Measurements from ENCODE around the gene EBI3. TPM values are rescaled to one million over a fixed set of nuclear protein-coding genes. Genes with fewer than 3 reads are reported as not detected.
A peak's percentile ranks its signal among the peaks of the same experiment; 100 is the strongest.
"Not testable (repeated sequence)": the region's sequence is repeated elsewhere in the genome, so short reads cannot be mapped to it uniquely, and the experiment has no call there.

EBI3 gene
- polyA plus RNA-seq, 4 donors, result 0.22 to 0.72 (median 0.36) TPM

DNA sequence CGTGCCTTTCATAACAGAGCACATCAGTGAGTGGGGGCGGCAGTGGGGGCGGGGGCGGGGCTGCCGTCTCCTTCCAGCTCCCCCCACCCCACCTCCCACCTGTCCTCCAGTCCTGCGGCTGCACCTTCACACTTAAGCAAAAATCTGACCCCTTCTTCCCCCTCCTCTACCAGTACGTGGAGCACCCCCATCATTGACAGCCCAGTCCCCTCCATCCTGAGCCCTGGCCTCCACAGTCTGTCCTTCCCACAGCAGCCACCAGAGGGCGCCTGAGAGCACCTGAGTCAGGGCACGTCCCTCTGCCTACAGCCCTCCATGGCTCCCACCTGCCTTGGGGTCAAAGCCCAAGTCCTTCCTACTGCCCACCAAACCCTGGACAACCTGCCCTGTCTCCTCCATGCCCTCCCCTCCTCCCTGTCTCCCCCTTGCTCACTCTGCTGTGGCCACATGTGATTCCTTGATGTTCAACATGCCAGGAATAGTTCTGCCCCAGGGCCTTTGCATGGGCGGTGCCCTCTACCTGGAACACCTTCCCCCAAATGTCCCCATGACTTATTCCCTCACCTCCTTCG, 4.0 kb downstream of the EBI3 start:
- DNase-seq (ENCODE audit: low read depth in 4 of 4, low spot score in 3 of 4), result no peak

DNA sequence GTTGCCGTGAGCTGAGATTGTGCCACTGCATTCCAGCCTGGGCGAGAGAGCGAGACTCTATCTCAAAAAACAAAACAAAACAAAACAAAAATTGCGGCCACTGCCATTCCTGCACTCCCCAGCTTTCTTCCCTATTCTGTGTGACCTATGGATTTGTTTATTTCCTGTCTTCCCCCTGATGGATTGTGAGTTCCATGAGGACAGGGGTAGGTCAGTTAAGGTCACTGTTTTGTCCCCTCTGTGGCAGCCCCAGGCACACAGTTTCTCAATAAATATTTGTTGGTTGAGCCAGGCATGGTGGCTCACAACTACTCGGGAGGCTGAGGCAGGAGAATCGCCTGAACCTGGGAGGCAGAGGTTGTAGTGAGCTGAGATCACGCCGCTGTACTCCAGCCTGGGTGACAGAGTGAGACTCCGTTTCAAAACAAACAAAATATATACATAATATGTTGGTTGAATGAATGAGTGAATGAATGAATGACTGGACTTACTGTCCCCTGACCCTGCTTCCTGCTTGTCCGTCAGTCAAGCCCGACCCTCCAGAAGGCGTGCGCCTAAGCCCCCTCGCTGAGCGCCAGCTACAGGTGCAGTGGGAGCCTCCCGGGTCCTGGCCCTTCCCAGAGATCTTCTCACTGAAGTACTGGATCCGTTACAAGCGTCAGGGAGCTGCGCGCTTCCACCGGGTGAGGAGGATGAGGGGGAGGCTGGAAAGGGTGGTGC, 5.0 kb downstream of the EBI3 start:
- DNase-seq (ENCODE audit: low read depth in 4 of 4, low spot score in 3 of 4), result no peak

DNA sequence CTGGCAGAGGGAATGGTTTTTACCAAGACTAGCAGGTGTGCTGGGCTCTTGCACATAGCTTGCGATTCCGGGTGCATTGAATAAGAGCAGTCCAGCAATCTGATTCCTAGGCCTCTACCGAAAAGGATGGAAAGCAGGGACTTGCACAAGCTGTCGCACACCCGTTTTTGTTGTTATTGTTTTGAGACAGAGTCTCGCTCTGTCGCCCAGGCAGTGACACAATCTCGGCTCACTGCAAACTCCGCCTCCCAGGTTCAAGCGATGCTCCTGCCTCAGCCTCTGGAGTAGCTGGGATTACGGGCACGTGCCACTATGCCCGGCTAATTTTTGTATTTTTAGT, 5.5 kb downstream of the EBI3 start:
- DNase-seq (ENCODE audit: low read depth in 4 of 4, low spot score in 3 of 4), result no peak

DNA sequence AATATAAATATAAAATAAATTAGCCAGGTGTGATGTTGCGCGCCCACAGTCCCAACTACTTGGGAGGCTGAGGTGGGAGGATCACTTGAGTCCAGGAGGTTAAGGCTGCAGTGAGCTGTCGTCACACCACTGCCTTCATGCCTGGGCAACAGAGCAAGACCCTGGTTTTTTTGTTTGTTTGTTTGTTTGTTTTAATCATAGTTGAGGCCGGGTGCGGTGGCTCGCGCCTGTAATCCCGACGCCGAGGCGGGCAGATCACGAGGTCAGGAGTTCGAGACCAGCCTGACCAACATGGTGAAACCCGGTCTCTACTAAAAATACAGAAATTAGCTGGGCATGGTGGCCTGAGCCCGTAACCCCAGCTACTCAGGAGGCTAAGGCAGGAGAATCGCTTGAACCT, 8.2 kb downstream of the EBI3 start:
- not testable (repeated sequence) for DNase-seq (ENCODE audit: low read depth in 4 of 4, low spot score in 3 of 4)

DNA sequence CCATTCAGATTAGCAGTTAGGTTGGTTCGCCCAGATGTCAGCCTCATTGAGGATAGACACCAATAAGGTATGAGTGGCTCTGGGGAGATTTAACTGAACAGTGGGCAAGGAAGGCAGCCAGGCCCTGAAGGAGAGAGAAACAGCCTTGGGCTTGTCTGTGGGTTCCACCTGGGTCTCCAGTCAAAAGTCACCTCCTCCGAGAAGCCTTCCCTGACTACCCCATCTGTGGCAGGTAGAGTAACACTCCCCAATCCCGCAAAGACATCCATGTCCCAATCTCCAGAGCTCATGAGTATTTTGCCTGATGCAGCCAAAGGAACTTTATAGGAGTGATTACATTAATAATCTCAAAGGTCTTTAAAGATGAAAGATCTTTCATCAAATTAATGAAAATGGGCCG, 9.5 kb downstream of the EBI3 start:
- DNase-seq (ENCODE audit: low read depth in 4 of 4, low spot score in 3 of 4), result no peak

DNA sequence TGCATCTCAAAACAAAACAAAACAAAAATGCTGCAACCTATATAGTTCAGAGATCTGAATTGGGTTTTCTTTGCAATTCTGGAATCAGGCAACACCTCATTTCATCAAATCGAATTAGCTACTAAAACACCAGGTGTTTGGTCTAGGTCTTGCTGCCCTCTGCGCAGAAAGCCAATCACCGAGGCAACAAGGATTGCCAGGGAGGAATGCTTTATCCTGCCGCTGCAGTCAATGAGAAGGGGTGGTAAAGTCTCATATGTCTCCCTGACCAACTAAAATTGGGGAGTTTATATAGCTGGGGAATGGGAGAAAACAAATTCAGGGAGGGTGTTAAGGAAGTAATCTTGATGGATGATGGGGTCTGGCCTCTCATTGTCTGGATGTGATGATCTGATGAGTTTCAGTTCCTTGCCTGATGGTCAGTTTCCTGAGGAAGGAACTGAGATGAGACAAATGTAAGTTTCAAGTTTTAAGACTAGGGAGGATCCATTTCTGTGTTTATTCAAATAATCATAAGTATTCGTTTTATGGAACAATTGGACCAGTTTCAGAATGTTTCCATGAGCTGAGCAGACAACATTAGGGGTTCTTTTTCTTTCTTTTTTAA, 12.6 kb downstream of the EBI3 start:
- DNase-seq (ENCODE audit: low read depth in 4 of 4, low spot score in 3 of 4), result no peak

DNA sequence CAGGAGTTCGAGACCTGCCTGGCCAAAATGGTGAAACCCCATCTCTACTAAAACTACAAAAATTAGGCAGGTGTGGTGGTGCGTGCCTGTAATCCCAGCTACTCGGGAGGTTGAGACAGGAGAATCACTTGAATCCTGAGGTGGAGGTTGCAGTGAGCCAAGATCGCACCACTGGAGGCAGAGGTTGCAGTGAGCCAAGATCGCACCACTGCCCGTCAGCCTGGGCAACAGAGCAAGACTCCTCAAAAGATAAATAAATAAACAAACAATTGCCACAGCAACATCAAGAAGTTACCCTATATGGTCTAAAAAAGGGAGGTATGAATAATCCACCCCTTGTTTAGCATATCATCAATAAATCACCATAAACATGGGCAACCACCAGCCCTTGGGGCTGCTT, 16.6 kb downstream of the EBI3 start:
- not testable (repeated sequence) for DNase-seq (ENCODE audit: low read depth in 4 of 4, low spot score in 3 of 4)

DNA sequence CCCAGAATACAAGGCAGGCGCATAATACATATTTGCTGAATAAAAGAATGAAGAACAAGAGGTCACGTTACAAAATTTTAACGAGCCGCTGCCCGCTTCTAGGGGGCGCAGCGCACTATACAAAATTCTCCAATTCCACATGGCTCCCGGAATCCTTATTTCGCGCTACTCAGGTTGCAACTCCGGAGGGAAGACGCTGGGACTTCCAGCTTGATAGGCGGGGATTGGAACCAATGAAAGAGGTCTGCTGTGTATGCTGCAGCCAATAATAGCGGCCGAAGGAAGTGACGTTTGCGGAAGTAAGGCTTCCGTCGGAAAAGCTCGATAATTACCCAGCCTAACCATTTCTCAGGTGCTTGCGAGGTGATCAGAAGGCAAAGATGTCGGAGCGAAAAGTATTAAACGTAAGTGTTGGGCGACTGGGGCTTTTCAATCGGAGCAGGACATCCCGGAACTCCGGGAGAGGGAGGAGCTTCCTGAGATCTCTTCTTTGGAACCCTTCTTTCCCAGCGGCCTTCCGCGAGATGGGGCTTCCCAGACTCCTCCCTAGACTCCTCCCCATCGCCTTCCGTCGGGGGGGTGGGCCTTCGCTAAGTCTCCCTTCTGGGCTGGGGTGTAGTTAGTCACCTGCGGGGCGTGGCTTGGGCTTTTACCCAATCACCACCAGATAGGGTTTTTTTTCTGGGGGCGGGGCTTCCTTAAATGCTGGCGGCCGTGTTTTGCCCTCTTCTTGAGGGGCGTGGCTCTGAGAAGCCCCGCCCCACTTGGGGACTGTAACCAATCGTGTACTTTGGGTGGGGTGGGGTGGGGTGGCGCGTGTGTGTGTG, 17.7 kb downstream of the EBI3 start, which contains the start of gene YJU2:
Gene YJU2, plus strand, starts transcription at position 314 of the 827 bp plus-strand sequence. Its CDS starts 67 bp downstream, at position 381.
- peak; percentile 98 to 99 (median 98) for DNase-seq (ENCODE audit: low read depth in 4 of 4, low spot score in 3 of 4)

DNA sequence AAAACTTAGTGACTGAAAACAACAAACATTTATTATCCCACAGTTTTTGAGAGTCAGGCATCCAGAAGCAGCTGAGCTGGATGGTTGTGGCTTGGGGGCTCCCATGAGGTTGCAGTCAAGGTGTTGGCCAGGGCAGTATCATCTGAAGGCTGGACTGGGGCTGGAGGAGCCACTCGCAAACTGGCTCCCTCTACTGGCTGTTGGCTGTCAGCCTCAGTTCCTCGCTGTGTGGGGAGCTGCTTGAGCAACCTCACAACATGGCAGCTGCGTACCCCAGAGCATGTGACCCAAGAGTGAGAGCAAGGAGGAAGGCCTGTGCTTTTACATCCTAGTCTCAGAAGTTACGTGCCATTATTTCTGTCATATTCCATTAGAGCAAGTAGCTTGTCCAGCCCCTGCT, 27.2 kb downstream of the EBI3 start:
- DNase-seq (ENCODE audit: low read depth in 4 of 4, low spot score in 3 of 4), result no peak

DNA sequence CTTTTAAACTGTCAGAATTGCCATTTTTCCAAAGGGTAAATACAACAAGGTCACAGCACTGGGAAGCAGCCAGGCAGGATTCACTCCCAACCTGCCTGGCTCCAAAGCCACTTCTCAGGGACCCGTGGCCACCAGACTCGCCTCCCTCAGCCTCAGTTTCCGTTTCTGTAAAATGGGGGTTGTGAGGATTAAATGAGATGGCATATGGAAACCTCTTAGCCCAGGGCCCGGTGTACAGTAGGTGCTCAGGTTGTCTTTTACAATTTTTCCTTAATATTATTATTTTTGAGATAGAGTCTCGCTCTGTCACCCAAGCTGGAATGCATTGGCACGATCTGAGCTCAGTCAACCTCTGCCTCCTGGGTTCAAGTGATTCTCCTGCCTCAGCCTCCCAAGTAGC, 27.7 kb downstream of the EBI3 start:
- no peak for DNase-seq (ENCODE audit: low read depth in 4 of 4, low spot score in 3 of 4)

DNA sequence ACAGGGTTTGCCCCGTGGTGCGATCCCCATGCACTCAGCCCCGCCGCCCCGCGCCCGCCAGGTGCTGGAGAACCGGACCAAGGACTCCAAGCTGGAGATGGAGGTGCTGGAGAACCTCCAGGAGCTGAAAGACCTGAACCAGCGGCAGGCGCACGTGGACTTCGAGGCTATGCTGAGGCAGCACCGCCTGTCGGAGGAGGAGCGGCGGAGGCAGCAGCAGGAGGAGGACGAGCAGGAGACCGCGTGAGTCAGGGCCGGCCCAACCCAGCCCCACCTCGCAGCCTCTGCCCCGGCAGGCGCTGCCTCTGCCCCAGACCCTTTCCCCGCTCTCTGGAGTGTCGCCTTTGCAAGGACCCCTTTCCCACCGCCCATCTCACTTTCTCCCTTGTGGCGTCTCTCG, 28.9 kb downstream of the EBI3 start:
- no peak for DNase-seq (ENCODE audit: low read depth in 4 of 4, low spot score in 3 of 4)

DNA sequence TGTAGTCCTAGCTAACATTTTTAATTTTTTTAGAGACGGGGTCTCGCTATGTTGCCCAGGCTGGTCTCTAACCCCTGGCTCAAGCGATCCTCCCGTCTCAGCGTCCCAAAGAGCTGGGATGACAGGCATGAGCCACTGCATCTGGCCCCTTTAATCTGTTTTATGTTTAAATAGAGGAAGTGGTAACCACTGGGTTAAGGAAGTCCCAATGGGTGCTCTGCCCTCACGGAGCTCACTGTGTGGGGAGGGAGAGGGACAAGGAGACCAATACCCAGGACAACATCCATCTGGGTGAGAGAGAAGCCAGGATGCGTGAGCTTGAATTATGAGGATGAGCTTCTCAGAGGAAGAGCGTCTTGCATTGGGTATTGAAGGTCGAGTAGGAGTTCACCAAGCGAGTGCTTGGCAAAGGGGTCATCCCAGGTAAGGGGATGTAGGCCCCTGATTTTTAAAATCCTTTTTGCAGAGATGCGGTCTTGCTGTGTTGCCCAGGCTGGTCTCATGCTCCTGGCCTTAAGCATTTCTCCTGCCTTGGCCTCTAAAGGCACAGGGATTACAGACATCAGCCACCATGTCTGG, 31.4 kb downstream of the EBI3 start:
- no peak for DNase-seq (ENCODE audit: low read depth in 4 of 4, low spot score in 3 of 4)

DNA sequence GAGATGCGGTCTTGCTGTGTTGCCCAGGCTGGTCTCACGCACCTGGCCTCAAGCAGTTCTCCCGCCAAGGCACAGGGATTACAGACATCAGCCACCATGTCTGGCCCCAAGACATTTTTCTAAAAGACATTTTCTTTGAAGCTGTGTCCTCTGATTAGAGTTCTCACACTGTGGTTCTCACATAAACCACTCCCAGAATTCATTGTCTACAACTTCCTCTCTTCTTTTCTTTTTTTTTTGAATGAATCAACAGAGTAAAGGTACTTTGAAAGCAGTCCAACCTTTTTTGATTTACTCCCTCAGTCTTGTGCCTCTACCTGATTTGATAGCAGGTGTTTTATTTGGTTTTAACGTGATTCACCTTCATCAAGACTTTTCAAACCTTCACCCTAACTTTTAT, 35.5 kb downstream of the EBI3 start:
- DNase-seq (ENCODE audit: low read depth in 4 of 4, low spot score in 3 of 4), result no peak

DNA sequence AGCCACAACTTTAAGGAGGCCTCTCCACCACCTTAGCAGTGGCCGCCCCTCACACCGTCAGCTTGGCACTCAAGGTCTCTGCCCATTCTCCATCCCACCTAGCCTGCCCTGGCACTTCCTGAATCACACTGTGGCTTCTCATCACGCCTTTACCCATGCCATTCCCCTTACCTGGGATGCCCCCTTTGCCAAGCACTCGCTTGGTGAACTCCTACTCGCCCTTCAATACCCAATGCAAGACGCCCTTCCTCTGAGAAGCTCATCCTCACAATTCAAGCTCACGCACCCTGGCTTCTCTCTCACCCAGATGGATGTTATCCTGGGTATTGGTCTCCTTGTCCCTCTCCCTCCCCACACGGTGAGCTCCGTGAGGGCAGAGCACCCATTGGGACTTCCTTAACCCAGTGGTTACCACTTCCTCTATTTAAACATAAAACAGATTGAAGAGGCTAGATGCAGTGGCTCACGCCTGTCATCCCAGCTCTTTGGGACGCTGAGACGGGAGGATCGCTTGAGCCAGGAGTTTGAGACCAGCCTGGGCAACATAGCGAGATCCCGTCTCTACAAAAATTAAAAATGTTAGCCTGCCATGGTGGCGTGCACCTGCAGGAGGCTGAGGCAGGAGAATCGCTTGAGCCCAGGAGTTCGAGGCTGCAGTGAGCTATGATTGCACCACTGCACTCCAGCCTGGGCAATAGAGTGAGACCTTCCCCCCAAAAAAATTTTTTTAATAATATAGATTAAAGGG, 37.1 kb downstream of the EBI3 start:
- DNase-seq (ENCODE audit: low read depth in 4 of 4, low spot score in 3 of 4), result no peak

DNA sequence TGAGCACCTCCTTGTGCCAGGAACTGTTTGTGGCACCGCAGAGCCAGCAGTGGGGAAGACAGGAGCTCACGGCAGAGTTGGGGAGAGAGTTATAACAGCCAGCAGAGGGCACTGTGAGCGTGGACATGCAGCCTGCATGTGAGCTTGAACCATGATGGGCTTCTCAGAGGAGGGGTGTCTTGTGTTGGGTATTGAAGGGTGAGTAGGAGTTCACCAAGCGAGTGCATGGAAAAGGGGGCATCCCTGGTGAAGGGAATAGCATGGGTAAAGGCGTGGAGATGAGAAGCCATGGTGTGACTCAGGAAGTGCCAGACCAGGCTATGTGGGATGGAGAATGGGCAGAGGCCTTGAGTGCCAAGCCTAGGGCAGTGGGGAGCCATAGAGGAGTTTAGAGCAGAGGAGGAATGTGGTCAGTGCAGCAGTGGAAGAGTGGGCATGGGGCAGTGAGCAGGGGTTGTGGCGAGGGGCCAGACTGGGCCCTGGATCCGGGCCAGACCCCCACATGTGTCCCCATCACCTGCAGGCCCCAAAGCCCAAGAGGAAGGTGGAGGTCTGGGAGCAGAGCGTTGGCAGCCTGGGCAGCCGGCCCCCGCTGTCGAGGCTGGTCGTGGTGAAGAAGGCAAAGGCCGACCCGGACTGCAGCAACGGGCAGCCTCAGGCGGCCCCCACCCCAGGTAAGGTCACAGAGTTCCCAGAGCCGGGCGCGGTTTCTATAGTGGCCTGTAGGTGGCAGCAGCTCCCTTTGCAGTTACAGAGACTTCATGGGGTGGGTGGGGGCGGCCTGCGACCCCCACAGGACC, 38.0 kb downstream of the EBI3 start:
- DNase-seq (ENCODE audit: low read depth in 4 of 4, low spot score in 3 of 4), result no peak

DNA sequence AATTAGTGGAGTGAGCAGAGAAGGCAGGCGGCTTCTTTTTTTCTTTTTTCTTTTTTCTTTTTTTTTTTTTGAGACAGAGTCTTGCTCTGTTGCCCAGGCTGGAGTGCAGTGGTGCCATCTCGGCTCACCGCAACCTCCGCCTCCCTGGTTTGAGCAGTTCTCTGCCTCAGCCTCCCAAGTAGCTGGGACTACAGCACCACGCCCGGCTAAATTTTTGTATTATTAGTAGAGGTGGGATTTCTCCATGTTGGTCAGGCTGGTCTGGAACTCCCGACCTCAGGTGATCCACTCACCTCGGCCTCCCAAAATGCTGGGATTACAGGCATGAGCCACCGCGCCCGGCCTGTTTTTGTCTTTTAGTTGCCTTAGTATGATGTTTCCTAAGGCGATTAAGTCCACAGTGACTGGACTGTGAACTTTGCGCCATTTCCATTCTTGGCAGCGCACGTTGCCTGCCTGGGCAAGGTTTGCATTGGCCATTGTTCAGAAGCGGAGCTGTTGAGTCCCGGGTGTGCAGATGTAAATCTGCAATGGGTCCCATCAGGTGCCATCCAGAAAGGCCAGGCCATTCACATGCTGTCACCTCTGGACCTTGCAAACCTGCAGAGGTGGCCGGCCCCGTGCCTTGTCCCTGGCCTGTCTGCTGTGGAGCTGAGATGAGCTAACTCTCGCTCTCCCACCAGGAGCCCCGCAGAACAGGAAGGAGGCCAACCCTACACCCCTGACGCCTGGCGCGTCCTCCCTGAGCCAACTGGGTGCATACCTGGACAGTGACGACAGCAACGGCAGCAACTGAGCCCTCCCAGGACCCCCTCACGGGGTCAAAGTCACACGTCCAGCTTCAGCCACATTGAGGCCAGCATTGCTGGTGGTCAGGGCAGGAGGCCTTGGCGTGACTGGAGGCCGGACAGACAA, 38.8 kb downstream of the EBI3 start:
- no peak for DNase-seq (ENCODE audit: low read depth in 4 of 4, low spot score in 3 of 4)

DNA sequence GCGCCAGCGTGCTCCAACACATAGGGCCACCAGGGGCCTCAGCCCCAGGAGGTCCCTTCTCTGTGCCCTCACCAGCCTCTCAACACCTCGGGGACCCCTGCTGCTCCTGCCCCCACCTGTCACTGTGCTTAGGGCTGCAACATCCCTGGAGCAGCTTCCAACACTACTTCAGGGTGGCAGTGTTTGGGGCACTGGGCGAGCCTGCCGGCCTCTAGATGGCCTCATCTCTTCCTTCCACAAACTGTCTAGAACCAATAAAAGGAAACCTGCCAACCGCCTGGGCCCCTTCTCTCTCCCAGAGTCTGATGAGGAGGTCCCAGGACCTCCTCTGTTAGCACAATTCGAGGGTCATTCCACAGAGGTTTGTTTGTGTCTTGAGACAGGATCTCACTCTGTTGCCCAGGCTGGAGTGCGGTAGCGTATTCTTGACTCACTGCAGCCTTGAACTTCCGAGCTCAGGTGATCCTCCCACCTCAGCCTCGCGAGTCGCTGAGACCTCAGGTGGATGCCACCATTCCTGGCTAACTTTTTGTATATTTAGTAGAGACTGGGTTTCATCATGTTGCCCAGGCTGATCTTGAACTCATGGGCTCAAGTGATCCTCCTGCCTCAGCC, 39.6 kb downstream of the EBI3 start:
- no peak for DNase-seq (ENCODE audit: low read depth in 4 of 4, low spot score in 3 of 4)

DNA sequence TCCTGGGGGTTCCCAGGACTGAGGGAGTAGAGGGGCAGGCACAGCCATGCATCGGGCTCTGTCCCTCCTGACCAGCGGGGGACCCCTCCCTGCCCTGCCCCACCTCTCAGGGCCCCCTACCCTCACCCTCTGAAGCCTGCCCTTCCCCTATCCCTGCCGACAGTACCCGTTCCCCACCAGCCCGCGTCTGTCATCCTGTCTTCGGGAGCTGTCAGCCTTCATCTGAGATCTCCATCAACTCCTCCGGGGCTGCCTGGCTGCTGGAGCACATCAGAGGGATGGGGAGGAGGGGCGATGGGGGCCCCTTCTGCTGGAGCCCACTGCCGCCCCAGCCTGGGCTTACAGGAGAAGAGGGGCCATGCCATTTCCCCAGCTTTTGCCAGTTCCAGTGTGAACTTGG, 43.6 kb downstream of the EBI3 start:
- DNase-seq (ENCODE audit: low read depth in 4 of 4, low spot score in 3 of 4), result no peak
